Measurements from ENCODE around the gene CCDC32. TPM values are rescaled to one million over a fixed set of nuclear protein-coding genes. Genes with fewer than 3 reads are reported as not detected.
A peak's percentile ranks its signal among the peaks of the same experiment; 100 is the strongest.

The CCDC32 gene
- total RNA-seq, 6 donors from 2014 or later = 17.1 to 56.9 (median 24.1) TPM

DNA sequence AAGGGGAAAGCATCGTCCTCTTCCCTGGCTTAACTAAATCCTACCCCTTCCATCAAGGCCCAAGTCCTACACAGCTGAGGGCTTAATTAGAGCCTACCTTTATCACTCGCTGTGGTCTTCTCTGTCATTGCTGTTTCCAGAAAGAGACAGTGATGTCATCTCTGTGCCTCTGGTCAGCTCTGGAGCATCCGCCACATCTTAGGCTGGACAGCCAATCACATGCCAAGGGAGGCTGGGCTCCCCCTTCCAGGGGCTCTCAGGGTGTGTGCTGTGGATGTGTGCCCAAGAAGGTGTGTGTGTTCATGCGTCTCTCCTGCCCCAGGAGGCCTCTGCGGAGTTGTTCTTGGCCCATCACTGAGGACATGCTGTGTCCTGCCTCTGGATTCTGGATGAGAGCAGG lies 51.2 kb downstream of the CCDC32 start:
- WGBS, 2 donors = 82 to 90% methylated on average over 5 of the region's 5 CpGs
- no peak for TF ChIP-seq EP300 (IDR thresholded peaks at IDR 0.05)
- no peak for TF ChIP-seq POLR2AphosphoS5 (IDR thresholded peaks at IDR 0.05)
- TF ChIP-seq POLR2A (IDR thresholded peaks at IDR 0.05) = no peak
- TF ChIP-seq, protein P1, sequence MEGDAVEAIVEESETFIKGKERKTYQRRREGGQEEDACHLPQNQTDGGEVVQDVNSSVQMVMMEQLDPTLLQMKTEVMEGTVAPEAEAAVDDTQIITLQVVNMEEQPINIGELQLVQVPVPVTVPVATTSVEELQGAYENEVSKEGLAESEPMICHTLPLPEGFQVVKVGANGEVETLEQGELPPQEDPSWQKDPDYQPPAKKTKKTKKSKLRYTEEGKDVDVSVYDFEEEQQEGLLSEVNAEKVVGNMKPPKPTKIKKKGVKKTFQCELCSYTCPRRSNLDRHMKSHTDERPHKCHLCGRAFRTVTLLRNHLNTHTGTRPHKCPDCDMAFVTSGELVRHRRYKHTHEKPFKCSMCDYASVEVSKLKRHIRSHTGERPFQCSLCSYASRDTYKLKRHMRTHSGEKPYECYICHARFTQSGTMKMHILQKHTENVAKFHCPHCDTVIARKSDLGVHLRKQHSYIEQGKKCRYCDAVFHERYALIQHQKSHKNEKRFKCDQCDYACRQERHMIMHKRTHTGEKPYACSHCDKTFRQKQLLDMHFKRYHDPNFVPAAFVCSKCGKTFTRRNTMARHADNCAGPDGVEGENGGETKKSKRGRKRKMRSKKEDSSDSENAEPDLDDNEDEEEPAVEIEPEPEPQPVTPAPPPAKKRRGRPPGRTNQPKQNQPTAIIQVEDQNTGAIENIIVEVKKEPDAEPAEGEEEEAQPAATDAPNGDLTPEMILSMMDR (IDR thresholded peaks at IDR 0.05) = no peak
- ATAC-seq (ENCODE audit: low FRiP score in 2 of 2) (no peak), DNase-seq (no peak)
- Histone ChIP-seq H3K4me3 (no peak overlapping the region), H3K27me3 (no peaks in the 10 kb centered on the region), H3K4me1 (peaks cover 0 to 14% (median 11%) of the 10 kb centered on the region in 4 donors), H3K36me3 (no peaks in the 10 kb centered on the region), H3K9me3 (no peaks in the 10 kb centered on the region), H3K27ac (no peak overlapping the region)

DNA sequence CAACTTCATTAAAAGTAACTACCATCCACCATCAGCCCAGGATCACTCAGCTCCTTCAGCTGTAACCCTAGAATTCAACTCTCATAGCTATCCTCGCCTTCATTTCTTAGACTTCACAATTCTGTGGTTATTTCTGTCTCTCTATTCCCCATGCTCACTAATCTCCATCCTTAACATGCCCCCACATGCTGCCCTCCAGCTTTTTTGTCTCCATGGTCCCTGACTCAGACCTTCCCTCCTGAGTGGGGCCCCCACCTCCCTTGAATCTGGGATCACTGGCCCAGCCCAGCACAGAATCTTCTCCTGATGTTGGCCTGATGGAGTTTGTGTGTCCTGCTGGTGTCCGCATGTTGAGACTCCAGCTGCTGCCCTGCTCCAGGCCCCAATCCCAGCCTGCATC lies 52.4 kb downstream of the CCDC32 start:
- Histone ChIP-seq H3K27ac (peak overlapping the region in 1 of 4 donors; percentile 61), H3K27me3 (no peaks in the 10 kb centered on the region), H3K36me3 (no peaks in the 10 kb centered on the region), H3K4me3 (no peak overlapping the region), H3K9me3 (no peaks in the 10 kb centered on the region), H3K4me1 (peaks cover 0 to 15% (median 11%) of the 10 kb centered on the region in 4 donors)
- DNase-seq (no peak), ATAC-seq (ENCODE audit: low FRiP score in 2 of 2) (no peak)
- TF ChIP-seq, protein P1 (IDR thresholded peaks at IDR 0.05) = no peak
- no peak for TF ChIP-seq POLR2AphosphoS5 (IDR thresholded peaks at IDR 0.05)
- TF ChIP-seq POLR2A (IDR thresholded peaks at IDR 0.05) = no peak
- TF ChIP-seq EP300 (IDR thresholded peaks at IDR 0.05) = no peak
- WGBS, 2 donors = 98 to 100% methylated on average over 2 of the region's 2 CpGs

DNA sequence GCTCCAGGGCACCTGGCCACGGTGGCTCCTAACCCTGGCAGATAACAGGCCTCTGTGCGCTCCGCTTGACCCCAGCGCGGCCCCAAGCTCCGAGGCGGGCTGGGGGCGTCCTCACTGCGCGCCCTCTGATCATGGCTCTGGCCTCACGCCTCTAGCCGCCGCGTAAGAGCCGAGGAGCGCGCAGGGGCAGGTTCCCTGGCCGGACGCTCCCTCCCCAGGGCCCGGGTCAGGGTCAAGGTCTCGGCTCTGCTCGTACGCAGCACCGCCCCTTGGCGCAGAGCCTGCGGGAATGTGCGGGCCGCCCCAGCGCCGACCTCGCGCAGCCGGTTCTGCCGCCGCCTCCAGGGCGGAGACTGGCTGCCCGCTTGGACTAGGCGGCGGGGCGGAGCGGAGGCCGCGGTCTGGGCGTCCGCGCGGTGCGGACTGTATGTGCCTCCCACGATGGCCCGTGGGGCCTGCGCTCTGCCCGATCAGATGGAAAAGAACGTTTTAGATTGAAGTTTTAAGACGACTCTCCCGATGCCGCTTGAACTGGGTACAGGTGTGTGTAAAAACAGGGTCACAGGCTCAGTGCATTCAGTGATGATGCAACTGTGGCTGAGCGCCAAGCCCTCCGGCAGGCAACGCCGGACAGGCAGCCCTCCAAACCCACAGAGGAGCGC lies 53.2 kb downstream of the CCDC32 start:
- no peaks in the 10 kb centered on the region for H3K9me3 ChIP-seq
- H3K36me3 ChIP-seq = no peaks in the 10 kb centered on the region
- no peaks in the 10 kb centered on the region for H3K27me3 ChIP-seq
- DNase-seq (peak; percentile 81 to 96), ATAC-seq (ENCODE audit: low FRiP score in 2 of 2) (peak; percentile 90 to 92)
- peak overlapping the region; percentile 46 to 69 (median 58) for H3K4me3 ChIP-seq
- WGBS, 2 donors = 0 to 1% methylated on average over 10 to 14 of the region's 61 CpGs
- H3K27ac ChIP-seq = peak overlapping the region in 3 of 4 donors; percentile 57 to 74 (median 61)
- TF ChIP-seq, protein P1 (IDR thresholded peaks at IDR 0.05) = no peak
- TF ChIP-seq POLR2A (IDR thresholded peaks at IDR 0.05) (peak in 1 of 4 donors; percentile 53), EP300 (IDR thresholded peaks at IDR 0.05) (no peak), POLR2AphosphoS5 (IDR thresholded peaks at IDR 0.05) (peak in 1 of 2 donors; percentile 26)
- peaks cover 3 to 23% (median 14%) of the 10 kb centered on the region in 4 donors for H3K4me1 ChIP-seq

DNA sequence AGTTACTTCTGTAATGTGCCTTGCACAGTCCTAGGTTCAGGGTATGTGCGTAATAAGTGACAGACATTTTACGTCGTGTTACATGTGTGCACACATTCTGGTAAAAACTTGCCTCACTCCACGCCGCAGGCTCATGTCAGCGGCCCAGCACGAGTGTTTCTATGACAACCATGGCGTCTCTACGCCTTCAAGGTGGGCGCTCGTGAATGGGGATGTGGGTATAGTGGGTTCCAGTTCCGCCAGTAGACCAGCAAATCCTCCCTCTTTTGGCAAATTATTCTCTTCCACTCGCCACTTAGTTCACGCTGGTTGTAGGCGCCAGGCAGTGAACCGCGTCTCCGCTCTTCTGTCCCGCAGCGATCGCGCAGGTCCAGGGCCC lies 53.8 kb downstream of the CCDC32 start:
- peak overlapping the region; percentile 46 to 69 (median 58) for H3K4me3 ChIP-seq
- ATAC-seq (ENCODE audit: low FRiP score in 2 of 2) (peak; percentile 10 to 58), DNase-seq (no peak)
- H3K27me3 ChIP-seq = no peaks in the 10 kb centered on the region
- no peaks in the 10 kb centered on the region for H3K9me3 ChIP-seq
- TF ChIP-seq POLR2AphosphoS5 (IDR thresholded peaks at IDR 0.05) (no peak), EP300 (IDR thresholded peaks at IDR 0.05) (no peak), POLR2A (IDR thresholded peaks at IDR 0.05) (no peak)
- TF ChIP-seq, protein P1 (IDR thresholded peaks at IDR 0.05) = no peak
- WGBS, 2 donors = 27 to 31% methylated on average over 22 of the region's 22 CpGs
- no peaks in the 10 kb centered on the region for H3K36me3 ChIP-seq
- peaks cover 3 to 24% (median 15%) of the 10 kb centered on the region in 4 donors for H3K4me1 ChIP-seq
- peak overlapping the region in 3 of 4 donors; percentile 57 to 74 (median 61) for H3K27ac ChIP-seq

DNA sequence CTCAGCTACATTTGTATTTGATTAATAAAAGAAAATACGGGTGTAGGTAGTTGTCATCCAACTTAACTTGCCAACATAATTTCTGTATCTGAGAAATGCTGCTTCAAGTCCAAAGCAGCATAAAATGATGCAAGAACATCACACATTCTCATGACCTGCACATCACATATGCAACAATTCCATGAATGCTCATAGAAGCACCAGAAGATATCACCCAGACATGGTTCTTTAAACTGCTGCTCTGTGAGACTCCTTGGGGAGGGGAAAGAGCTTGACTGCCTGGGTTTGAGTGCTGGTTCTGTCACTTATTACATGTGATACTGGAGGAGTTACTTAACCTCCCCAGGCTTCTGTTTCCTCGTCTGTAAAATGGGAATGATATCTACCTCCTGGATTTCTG lies 54.6 kb downstream of the CCDC32 start:
- H3K4me3 ChIP-seq = no peak overlapping the region
- 59 to 87% methylated on average over 2 of the region's 2 CpGs for WGBS, 2 donors

More for the DNA sequence above, 54.6 kb downstream of the CCDC32 start:
- ATAC-seq (ENCODE audit: low FRiP score in 2 of 2) (no peak), DNase-seq (no peak)
- no peaks in the 10 kb centered on the region for H3K36me3 ChIP-seq
- H3K9me3 ChIP-seq = no peaks in the 10 kb centered on the region
- H3K27ac ChIP-seq = no peak overlapping the region
- H3K4me1 ChIP-seq = peaks cover 3 to 24% (median 15%) of the 10 kb centered on the region in 4 donors
- no peaks in the 10 kb centered on the region for H3K27me3 ChIP-seq
- TF ChIP-seq POLR2AphosphoS5 (IDR thresholded peaks at IDR 0.05) (no peak), POLR2A (IDR thresholded peaks at IDR 0.05) (no peak), EP300 (IDR thresholded peaks at IDR 0.05) (no peak)
- TF ChIP-seq, protein P1 (IDR thresholded peaks at IDR 0.05) = no peak
